ENCODE measurements around the gene SNAI3.
A peak's percentile ranks its signal among the peaks of the same experiment; 100 is the strongest.

SNAI3 gene

GRCh38 chr16:88703486-88704309 lies 17.4 kb upstream of the SNAI3 start:
- DNase-seq = peak; percentile 81 to 83

GRCh38 chr16:88702371-88703210 lies 16.3 kb upstream of the SNAI3 start:
- peak; percentile 53 to 57 for DNase-seq

DNA sequence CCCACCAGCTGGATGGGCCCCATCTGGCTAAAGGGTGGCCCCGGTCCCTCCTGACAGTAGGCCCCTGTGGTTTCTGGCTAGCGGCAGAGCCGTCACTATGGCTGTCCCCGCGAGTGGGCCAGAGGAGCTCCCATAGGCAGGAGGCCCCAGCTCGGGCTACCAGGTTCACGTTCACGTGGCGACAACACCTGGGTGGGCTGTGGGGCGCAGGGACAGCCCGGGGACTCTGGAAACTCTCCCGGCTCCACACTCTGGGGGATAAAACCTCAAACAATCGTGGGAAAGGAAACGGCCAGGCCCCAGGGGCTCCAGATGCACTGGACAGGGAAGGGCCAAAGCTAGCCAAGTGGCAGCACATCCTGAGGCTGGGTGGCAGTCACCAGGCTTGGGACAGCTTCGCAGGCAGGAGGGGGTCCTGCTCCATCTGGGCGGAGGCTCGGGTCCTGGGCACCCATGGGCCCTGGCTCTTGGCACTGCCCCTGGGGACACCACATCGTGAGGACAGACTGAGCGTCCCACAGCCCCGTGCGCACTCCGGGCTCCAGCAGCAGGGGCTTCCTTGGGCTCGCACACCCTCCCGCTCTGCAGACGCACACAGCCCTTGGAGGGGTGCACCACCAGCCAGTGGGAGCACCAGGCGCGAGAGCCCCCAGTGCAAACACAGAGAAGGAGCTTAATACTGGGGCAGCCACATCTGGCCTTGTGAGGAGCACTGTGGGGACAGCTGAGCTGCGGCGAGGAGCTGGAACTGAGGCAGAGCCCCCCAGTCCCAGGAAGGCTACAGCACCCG lies 15.5 kb upstream of the SNAI3 start:
- peak; percentile 55 to 61 for DNase-seq

- DNase-seq = peak; percentile 94 to 96
Observed at GRCh38 chr16:88700636-88701482, 14.6 kb upstream of the SNAI3 start.

- DNase-seq = no peak
Observed at GRCh38 chr16:88700322-88700635, 14.0 kb upstream of the SNAI3 start.

DNA sequence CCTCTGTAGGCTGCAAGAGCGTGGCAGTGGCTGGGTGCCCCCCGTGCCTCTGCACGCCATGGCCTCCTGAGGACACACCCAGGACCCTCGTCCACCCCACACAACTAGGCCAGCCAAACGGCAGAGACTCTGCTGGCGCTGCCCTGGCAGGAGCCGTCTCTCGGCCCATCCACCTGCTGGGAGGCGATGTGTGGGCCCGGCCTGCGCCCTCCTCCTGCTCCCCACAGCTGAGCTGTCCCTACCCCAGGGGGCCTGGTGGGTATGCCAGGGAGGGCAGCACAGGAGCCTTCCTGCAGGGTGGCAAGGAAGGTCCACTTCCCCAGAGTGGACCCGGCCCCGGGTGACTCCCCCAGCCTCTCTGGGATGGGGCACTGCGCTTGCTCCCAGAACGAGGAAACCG lies 12.9 kb upstream of the SNAI3 start:
- no peak for DNase-seq

- no peak for DNase-seq
Observed at GRCh38 chr16:88698646-88699045, 12.3 kb upstream of the SNAI3 start.

GRCh38 chr16:88697831-88698615 lies 11.7 kb upstream of the SNAI3 start:
- no peak for DNase-seq

- DNase-seq = no peak
Observed at GRCh38 chr16:88697116-88697830, 11.0 kb upstream of the SNAI3 start.

- DNase-seq = no peak
Observed at GRCh38 chr16:88696441-88696840, 10.1 kb upstream of the SNAI3 start.

- DNase-seq = no peak
Observed at GRCh38 chr16:88695753-88696152, 9.4 kb upstream of the SNAI3 start.

- DNase-seq = no peak
Observed at GRCh38 chr16:88695218-88695617, 8.9 kb upstream of the SNAI3 start.

DNA sequence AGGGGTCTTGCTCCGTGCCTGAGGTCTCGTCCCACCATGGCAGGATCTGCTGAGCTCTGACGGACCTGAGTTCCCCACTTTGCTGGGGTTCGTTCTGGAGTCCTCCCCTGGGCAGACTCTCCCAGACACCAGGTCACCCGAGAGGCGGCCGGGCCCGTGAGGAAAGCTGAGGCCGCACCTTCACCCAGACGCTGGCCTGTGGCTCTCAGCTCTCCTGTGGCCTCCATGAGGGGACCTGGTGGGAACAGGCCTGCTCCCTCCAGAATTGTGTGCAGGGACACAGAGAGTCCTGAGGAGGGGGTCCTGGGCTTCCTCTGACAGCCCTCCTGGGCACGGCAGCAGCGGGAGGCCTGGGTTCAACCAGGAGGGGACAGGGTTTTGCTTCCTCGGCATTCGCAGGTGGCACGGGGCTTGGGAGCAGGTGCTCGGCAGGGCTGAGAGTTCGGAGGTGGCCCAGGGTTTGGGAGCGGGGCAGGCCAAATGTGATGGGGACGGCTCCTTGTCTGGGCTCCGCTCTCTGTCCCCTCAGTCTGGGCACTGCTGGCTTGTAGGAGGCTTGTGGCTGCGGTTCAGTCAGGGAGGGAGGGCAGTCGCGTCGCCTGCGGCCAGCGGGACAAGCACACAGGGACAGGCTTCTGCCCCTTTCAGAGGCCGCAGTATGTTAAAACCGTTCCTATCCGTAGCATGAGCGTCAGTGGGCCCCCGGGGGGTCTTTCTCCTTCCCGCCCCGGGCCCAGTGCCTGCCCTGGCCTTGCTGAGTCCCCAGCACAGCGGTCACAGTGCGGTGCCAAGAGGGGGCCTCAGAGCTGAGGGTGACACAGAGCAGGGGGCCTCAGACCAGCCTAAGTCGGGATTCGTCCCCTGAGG lies 8.1 kb upstream of the SNAI3 start:
- no peak for DNase-seq

DNA sequence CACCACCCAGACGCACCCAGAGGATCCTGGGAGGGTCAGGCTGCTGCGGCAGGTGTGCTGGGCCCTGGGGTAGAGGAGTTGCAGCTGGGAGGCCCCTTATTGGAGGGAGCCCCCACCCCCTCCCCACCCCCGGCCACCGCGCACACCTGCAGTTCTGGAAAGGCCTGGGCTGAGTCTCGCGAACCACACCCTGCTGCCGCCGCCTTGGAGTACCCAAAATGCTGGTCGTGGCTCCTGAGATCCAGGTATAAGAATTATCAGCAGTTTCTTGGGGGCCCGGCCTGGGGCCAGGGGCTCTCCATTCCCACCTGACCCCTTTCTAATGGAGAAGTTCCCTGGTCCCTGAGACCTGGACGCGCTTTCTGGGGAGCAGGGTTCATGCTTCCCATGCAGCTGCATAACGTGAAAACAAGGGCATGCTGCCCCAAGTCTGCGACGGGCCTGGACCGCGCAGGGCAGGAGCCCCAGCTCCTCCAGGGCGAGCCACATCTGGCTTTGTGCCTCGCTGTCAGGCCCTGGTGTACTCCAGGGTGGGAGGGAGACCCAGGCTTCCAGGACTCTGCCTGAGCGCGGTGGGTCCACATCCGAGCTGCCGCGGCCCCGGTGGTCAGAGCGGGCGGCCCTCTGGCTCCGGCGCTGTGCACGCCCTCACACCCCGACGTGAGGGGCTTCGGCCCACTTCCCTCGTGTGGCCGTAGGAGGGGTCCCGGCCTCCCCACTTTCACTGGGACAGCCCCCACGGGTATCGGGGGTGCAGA lies 7.3 kb upstream of the SNAI3 start:
- no peak for DNase-seq

DNA sequence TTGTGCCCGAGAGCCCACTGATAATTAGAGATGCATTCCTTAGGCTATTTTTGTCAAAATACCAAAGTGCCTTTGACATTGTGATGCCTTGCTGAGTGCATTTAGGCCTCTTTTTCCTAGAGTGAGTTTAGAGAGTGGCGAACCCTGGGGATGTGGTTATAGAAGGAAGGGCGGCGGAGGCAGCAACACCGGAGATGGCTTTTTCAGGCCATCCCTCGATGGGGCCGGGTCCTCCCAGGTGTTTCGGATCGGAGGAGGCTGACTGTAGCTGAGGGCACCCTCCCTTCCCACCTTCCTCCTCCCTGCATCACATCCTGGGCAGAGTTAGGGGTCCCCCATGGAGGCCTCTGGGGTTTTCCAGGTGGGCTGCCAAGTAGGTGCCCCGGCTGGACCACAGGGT lies 6.6 kb upstream of the SNAI3 start:
- DNase-seq = no peak

DNA sequence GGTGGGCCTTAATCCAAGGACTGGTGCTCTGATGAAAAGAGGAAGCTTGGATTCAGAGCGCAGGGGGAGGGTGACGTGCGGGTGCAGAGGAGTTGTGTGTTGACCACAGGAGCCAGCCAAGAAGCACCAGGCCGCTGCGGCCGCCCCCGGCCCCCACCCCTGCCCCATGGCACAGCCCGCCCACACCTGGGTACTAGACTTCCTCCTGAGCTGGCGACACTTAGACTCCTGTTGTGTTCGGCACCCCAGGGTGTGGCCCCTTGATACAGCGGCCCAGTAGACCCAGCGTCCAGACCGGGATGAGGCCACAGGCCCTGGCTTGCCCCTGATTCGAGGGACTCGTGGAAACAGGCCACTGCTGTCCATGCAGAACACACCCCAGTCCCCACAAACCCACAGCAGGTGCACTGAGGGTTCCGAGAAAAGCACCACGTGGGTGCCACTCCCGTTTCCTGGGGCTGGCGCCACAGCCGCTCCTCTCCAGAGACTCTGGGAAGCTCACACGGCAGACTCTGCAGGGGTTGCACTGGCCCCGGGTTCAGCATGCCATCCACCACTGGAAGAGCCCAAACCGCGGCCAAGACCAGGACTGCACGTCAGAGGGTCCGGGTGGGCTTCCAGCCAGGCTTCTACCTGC lies 5.7 kb upstream of the SNAI3 start:
- peak; percentile 44 to 49 for DNase-seq

- no peak for DNase-seq
Observed at GRCh38 chr16:88691129-88691813, 5.0 kb upstream of the SNAI3 start.

Data from activated T-cell treated with anti-CD3 and anti-CD28 coated beads, Interleukin-2, amount 50 U/mL, for 48 hours (primary cell).